ENCODE results near the gene PLEKHD1.

- no peak for TF ChIP-seq CTCF (IDR thresholded peaks at IDR 0.05; ENCODE audit: insufficient read depth, low read depth, low read length)
- TF ChIP-seq EZH2 (IDR thresholded peaks at IDR 0.05; ENCODE audit: insufficient read depth, low read length), result no peak
These were observed 68.7 kb downstream of the PLEKHD1 start for GRCh38 chr14:69553252-69553651.
